Thymus (tissue), 11 donors: ENCODE results near the gene MRNIP. TPM values are rescaled to one million over a fixed set of nuclear protein-coding genes. Genes with fewer than 3 reads are reported as not detected.

Experiments used
- DNase-seq, 9 donors: peaks; one replicate each; pipeline ENCODE4 v3.0.0-alpha.2; 2013; ENCODE audit warnings: low spot score in 9 of 9, low read depth in 6 of 9, missing footprints in 1 of 9
- H3K27ac ChIP-seq, 2 donors: one replicate each; pipeline ENCODE4 v1.5.1; 2013; ENCODE audit warnings: control low read depth in 1 of 2, low read depth in 1 of 2, low read length in 1 of 2, mild to moderate bottlenecking in 1 of 2, moderate library complexity in 1 of 2
- H3K27me3 ChIP-seq, 2 donors: one replicate each; pipeline ENCODE4 v1.5.1; 2013; ENCODE audit warnings: low read length in 1 of 2; ENCODE audit not compliant: control insufficient read depth in 2 of 2, insufficient read depth in 1 of 2
- H3K36me3 ChIP-seq, 2 donors: one replicate each; pipeline ENCODE4 v1.5.1; 2013; ENCODE audit warnings: low read length in 1 of 2, mild to moderate bottlenecking in 1 of 2, moderate library complexity in 1 of 2; ENCODE audit not compliant: control insufficient read depth in 2 of 2, insufficient read depth in 2 of 2
- H3K4me1 ChIP-seq, 2 donors: one replicate each; pipeline ENCODE4 v1.5.1; 2013; ENCODE audit warnings: low read length in 2 of 2; ENCODE audit not compliant: control insufficient read depth in 2 of 2, insufficient read depth in 2 of 2
- H3K4me3 ChIP-seq, 2 donors: one replicate each; pipeline ENCODE4 v1.5.1; 2013; ENCODE audit warnings: low read length in 2 of 2, control low read depth in 1 of 2, mild to moderate bottlenecking in 1 of 2
- H3K9me3 ChIP-seq, 2 donors: one replicate each; pipeline ENCODE4 v1.5.1; 2013; ENCODE audit warnings: low read length in 1 of 2, mild to moderate bottlenecking in 1 of 2; ENCODE audit not compliant: control insufficient read depth in 2 of 2, insufficient read depth in 1 of 2
- WGBS: extraction: QIAGEN DNeasy Blood & Tissue Kit; methylation state at CpG from one replicate; pipeline ENCODE4 v1.1.7; 2013; 5-methylcytosine and 5-hydroxymethylcytosine counted together
- polyA plus RNA-seq: library from polyadenylated mRNA; stranded (reverse); fragments of 200-250 nt; gene quantifications from one replicate; pipeline ENCODE4 v1.2.3, GENCODE V29; 2013
- total RNA-seq: library from RNA; stranded (reverse); fragments of 120-200 nt; gene quantifications from one replicate; pipeline ENCODE4 v1.2.4, GENCODE V29; 2013
- donor health status: healthy.

MRNIP gene
- total and polyA plus RNA-seq, 2 donors, result 10.2 to 43.9 TPM

- H3K27me3 ChIP-seq, result peaks cover 0 to 12% of the 10 kb centered on the region in 2 donors
- H3K27ac ChIP-seq, result no peak overlapping the region
- no peaks in the 10 kb centered on the region for H3K9me3 ChIP-seq
- no peak for DNase-seq
- no peak overlapping the region for H3K4me3 ChIP-seq
- 99% methylated on average over 2 of the region's 2 CpGs for WGBS
- peaks cover 3 to 7% of the 10 kb centered on the region in 2 donors for H3K4me1 ChIP-seq
- H3K36me3 ChIP-seq, result peaks cover 37% of the 10 kb centered on the region in 2 donors
Observed at GRCh38 chr5:179862296-179862695, 3.7 kb upstream of the MRNIP start.

- Histone ChIP-seq H3K27ac (no peak overlapping the region), H3K4me3 (no peak overlapping the region), H3K27me3 (peaks cover 0 to 12% of the 10 kb centered on the region in 2 donors), H3K4me1 (peaks cover 3 to 7% of the 10 kb centered on the region in 2 donors), H3K36me3 (peaks cover 23 to 26% of the 10 kb centered on the region in 2 donors), H3K9me3 (no peaks in the 10 kb centered on the region)
- WGBS, result 90% methylated on average over 11 of the region's 11 CpGs
- no peak for DNase-seq
Observed at GRCh38 chr5:179860301-179860700, 1.7 kb upstream of the MRNIP start.

GRCh38 chr5:179858241-179858585 is 404 bp downstream of the MRNIP start:
- peak in 8 of 9 donors; percentile 15 to 71 (median 40) for DNase-seq
- H3K36me3 ChIP-seq, result peaks cover 8% of the 10 kb centered on the region in 2 donors
- peak overlapping the region; percentile 64 to 79 for H3K4me3 ChIP-seq
- H3K9me3 ChIP-seq, result no peaks in the 10 kb centered on the region
- WGBS, result 0% methylated on average over 32 of the region's 32 CpGs
- peak overlapping the region; percentile 66 to 82 for H3K27ac ChIP-seq
- peaks cover 3 to 7% of the 10 kb centered on the region in 2 donors for H3K4me1 ChIP-seq
- H3K27me3 ChIP-seq, result peaks cover 0 to 12% of the 10 kb centered on the region in 2 donors

- no peaks in the 10 kb centered on the region for H3K9me3 ChIP-seq
- WGBS, result 97% methylated on average over 8 of the region's 8 CpGs
- H3K27ac ChIP-seq, result no peak overlapping the region
- no peak for DNase-seq
- peaks cover 3 to 5% of the 10 kb centered on the region in 2 donors for H3K4me1 ChIP-seq
- H3K4me3 ChIP-seq, result no peak overlapping the region
- peaks cover 16% of the 10 kb centered on the region in 2 donors for H3K36me3 ChIP-seq
- H3K27me3 ChIP-seq, result peaks cover 0 to 5% of the 10 kb centered on the region in 2 donors
Observed at GRCh38 chr5:179854356-179854755, 4.3 kb downstream of the MRNIP start.

DNA sequence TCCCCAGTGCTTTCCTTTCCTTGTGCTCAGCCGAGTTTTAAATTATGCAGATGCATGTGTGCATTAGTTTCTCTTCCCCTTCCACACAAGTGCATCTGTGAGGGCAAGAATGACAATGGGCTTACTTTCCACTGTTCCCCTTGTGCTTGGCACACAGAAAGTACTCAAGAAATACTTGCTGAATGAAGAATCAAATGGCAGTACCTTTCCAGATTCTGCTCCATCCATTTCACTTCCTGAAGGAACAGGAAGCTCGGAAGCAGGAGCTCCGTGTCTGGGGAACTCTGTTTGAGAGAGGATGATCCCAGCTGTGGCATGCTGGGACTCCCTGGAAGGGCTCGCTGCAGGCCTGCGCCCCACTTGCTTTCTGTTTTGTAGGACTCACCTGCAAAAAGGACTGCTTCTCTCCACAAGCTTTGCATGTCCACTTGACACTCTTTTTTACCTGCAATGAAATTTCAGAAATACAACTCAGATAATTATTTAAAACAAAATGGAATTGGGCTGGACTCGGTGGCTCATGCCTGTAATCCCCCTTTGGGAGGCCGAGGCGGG is 5.5 kb downstream of the MRNIP start:
- peak in 1 of 9 donors; percentile 14 for DNase-seq
- H3K9me3 ChIP-seq, result no peaks in the 10 kb centered on the region
- H3K4me1 ChIP-seq, result peaks cover 0 to 3% of the 10 kb centered on the region in 2 donors
- no peak overlapping the region for H3K4me3 ChIP-seq
- peaks cover 16% of the 10 kb centered on the region in 2 donors for H3K36me3 ChIP-seq
- WGBS, result 95% methylated on average over 8 of the region's 8 CpGs
- no peak overlapping the region for H3K27ac ChIP-seq
- H3K27me3 ChIP-seq, result no peaks in the 10 kb centered on the region

- Histone ChIP-seq H3K36me3 (peaks cover 29 to 30% of the 10 kb centered on the region in 2 donors), H3K27me3 (no peaks in the 10 kb centered on the region), H3K4me1 (peaks cover 0 to 3% of the 10 kb centered on the region in 2 donors), H3K9me3 (no peaks in the 10 kb centered on the region), H3K4me3 (no peak overlapping the region), H3K27ac (no peak overlapping the region)
- WGBS, result 96% methylated on average over 9 of the region's 9 CpGs
- DNase-seq, result no peak
Observed at GRCh38 chr5:179841621-179842020, 17.0 kb downstream of the MRNIP start.

GRCh38 chr5:179840766-179841165 is 17.9 kb downstream of the MRNIP start:
- Histone ChIP-seq H3K27ac (peak overlapping the region in 1 of 2 donors; percentile 27), H3K4me1 (peaks cover 0 to 5% of the 10 kb centered on the region in 2 donors), H3K27me3 (no peaks in the 10 kb centered on the region), H3K9me3 (no peaks in the 10 kb centered on the region), H3K4me3 (no peak overlapping the region), H3K36me3 (peaks cover 35% of the 10 kb centered on the region in 2 donors)
- no peak for DNase-seq
- 97% methylated on average over 17 of the region's 17 CpGs for WGBS

- peaks cover 35% of the 10 kb centered on the region in 2 donors for H3K36me3 ChIP-seq
- no peaks in the 10 kb centered on the region for H3K9me3 ChIP-seq
- H3K4me1 ChIP-seq, result peaks cover 0 to 5% of the 10 kb centered on the region in 2 donors
- no peaks in the 10 kb centered on the region for H3K27me3 ChIP-seq
- no peak overlapping the region for H3K4me3 ChIP-seq
- 98% methylated on average over 11 of the region's 11 CpGs for WGBS
- no peak for DNase-seq
- H3K27ac ChIP-seq, result no peak overlapping the region
Observed at GRCh38 chr5:179840321-179840720, 18.3 kb downstream of the MRNIP start.

DNA sequence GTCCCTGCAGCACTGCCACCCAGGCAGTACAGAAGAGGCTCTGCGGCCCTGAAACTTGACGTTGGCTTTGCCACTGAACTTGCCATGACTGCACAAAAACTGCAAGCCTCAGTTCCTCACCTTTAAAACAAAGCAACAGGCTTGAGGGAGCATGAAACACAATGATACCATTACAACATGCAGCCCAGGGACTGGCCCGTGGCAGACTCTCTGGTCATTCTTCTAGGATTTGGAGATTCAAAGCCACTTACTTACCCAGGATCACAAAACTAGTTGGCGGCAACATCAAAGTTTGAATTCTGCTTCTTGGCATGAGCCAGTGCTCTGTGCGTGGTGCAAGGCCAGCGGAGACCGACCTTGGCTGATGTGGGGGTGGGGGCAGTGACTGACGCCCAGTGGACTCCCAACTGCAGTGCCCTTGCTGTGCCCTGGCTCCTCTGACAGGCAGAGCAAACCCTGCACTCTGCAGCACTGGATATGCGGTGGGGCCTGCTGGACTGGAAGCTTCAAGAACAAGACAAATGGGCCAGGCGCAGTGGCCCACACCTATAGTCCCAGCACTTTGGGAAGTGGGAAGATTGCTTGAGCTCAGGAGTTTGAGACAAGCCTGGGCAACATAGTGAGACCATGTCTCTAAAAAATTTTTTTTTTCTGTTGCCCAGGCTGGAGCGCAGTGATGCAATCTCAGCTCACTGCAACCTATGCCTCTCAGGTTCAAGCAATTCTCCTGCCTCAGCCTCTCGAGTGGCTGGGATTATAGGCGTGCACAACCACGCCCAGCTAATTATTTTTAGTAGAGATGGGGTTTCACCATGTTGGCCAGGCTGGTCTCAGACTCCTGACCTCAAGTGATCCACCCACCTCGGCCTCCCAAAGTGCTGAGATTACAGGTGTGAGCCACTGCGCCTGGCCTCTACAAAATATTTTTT is 19.0 kb downstream of the MRNIP start:
- no peaks in the 10 kb centered on the region for H3K9me3 ChIP-seq
- H3K4me3 ChIP-seq, result no peak overlapping the region
- H3K27me3 ChIP-seq, result no peaks in the 10 kb centered on the region
- DNase-seq, result no peak
- H3K27ac ChIP-seq, result no peak overlapping the region
- WGBS, result 93% methylated on average over 16 of the region's 16 CpGs
- peaks cover 0 to 5% of the 10 kb centered on the region in 2 donors for H3K4me1 ChIP-seq
- peaks cover 35% of the 10 kb centered on the region in 2 donors for H3K36me3 ChIP-seq
